ENCODE measurements around the gene OR2G2. TPM values are rescaled to one million over a fixed set of nuclear protein-coding genes. Genes with fewer than 3 reads are reported as not detected.

Gene OR2G2, protein sequence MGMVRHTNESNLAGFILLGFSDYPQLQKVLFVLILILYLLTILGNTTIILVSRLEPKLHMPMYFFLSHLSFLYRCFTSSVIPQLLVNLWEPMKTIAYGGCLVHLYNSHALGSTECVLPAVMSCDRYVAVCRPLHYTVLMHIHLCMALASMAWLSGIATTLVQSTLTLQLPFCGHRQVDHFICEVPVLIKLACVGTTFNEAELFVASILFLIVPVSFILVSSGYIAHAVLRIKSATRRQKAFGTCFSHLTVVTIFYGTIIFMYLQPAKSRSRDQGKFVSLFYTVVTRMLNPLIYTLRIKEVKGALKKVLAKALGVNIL
- not detected in 2 replicates for total RNA-seq

DNA sequence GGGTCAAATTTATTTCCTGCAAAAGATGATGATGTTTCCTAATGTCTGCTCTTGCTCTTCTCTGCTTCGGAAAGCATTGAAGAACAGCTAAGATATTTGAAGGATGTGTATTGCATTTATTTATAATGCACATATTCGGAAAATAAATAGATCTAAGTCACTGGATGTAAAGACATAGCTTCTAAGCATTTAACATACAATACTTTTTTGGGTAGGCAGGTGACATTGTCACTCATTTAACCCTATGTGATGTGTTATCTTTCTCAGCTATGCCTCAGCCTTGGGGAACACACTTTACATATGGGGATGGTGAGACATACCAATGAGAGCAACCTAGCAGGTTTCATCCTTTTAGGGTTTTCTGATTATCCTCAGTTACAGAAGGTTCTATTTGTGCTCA, at the start of gene OR2G2:
Gene OR2G2, plus strand, starts transcription at position 301 of the 400 bp plus-strand sequence. Its CDS starts 0 bp downstream, at position 301.
- DNase-seq (ENCODE audit: low read depth in 2 of 2) = no peak

DNA sequence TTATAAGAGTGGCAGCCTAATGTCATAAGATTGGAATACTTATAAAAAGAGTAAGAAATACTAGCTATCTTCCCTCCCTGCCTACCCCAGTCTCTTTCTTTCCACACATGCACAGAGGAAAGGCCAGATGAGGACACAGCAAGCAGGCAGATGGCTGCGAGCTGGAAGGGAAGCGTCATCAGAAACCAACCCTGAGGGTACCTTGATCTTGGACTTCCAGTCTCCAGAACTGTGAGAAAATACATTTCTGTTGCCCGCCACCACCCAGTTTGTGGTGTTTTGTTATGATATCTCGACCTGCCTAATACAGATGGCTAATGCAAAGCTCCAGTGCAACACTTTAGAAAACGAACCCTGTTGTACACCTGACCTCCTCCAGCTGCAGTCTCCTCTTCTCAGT, 49.6 kb upstream of the OR2G2 start:
- no peak for DNase-seq (ENCODE audit: low read depth in 2 of 2)

DNA sequence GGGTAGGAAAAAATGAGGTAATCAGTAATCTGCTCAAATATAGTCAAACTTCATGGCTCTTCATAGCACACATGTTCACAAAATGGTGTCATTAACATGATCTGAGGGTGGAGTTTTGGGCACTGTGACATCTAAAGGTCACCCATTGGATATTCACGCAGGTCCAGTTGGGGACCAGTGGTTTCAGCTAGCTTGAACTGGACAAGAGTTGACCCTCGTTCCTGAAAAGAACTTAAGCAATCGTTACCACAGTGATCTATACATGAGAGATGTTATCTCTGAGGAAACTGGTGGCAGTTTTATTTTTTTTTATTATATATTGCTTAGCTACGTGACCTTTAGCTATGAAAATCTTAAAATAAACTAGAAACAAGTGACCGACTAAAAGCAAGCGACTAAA, 48.9 kb upstream of the OR2G2 start:
- no peak for DNase-seq (ENCODE audit: low read depth in 2 of 2)

DNA sequence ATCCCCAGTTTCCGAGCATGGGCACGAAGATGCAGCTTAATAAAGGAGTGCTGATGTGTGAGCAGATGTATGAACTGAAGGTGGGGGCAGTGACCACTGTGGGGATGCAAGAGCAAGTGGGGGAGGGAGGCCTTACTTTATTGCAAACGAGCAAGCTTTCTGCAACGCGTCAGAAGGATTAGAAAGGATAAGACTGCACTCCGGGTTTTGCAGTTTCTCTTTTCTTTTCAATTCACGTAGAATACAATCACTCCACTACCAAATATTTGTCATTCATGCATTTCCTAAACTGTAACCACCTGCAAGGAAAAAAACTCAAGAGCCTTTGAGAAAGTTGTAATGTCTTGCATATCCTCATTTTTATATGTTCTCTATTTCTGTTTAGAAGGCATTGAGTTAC, 47.6 kb upstream of the OR2G2 start:
- no peak for DNase-seq (ENCODE audit: low read depth in 2 of 2)

DNA sequence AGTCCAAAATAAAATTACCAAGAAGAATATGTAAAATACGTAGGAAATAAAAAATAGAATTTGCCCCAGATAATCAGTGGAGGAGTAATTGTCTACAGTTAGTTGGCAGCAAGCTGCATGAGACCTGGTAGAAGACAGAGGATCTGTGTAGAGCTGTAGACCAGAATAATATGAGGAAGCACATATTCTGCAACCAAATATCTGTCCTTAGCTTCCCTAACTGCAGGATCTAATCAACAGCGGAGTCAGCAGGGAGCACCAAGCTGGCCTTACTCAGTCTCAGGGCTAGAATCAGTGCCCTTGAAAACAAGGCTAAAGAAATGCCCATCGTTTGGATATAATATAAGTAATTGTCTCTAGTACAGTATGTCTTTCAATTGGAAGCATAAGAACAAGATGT, 45.3 kb upstream of the OR2G2 start:
- DNase-seq (ENCODE audit: low read depth in 2 of 2) = no peak

DNA sequence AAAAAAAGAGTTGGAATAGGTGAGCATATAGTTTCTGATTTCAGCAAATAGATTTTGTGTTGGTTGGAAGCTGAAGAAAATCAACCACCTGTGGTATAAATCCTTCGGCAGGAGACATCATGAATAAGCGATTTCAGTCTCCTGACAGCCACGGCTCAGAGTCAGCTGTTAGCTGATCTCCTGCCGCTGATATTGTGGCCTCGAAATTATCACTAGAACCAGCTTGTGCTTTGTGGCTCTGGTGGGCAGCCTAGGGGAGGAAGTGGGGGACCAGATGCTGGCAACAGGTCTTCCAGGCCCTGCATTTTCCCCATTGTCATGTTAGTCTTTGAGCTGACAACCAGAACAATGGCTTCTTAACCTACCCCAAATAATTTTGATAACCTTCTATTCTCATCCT, 40.1 kb upstream of the OR2G2 start:
- DNase-seq (ENCODE audit: low read depth in 2 of 2) = no peak

DNA sequence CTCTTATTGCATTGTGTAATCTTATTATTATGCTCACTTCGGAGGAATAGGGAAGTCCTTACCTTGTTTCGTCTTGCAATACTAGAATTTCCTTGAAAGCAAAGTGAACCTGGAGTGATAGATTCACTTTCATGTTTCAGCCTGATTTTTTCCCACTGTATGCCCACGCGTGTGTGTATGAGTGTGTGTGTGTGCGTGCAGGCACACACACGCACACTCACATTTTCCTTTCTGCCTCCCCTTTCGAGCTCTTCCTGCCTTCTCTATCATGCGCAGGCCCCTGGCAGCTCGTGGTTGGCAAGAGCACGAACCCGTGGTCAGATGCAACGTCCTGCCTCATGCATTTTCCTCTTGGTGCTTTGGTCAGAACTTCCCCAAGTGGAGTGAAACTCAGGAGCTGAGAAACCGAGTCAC, 39.4 kb upstream of the OR2G2 start, which contains the start of gene GCSAML:
Gene GCSAML, plus strand, starts transcription at position 366 of the 414 bp plus-strand sequence. CDS start 58 bp downstream, outside the sequence.
- DNase-seq (ENCODE audit: low read depth in 2 of 2) = no peak

DNA sequence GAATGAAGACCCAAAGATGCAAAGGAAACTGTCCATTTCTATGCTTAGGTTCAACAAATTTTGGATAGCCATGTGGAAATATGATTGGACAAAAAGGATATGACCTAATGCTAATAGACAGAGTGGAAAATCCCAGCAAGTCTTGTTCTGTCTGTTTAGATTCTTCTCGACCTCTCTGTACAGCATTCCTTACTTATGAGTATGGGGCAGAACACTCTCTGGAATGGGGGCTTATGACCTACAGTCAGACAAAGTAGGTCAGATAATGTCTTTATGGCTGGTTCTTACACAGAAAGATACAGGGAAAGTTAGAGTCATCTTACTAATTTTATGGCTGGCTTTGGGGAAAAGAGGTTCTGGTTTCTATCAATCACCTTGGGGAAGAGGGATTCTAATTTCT, 36.4 kb upstream of the OR2G2 start:
- DNase-seq (ENCODE audit: low read depth in 2 of 2) = no peak

DNA sequence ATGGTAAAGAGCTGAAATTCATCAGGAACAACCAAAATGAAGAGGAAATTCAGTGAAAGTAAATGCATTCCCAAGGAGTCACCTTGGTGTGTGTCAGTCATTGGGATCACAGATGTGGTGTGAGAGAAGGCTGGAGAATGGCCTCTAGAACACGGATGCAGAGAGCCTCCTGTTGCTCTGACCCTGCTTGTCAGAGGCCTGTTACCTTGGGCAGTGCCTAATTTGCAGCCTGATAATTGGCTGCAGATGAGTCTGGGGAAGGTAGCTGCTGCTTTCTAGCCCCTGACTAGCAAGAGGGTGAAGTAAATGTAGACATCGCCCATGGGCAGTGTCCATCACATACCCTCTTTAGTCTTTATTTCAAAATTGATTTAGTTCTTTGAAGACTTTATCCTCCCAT, 35.9 kb upstream of the OR2G2 start:
- DNase-seq (ENCODE audit: low read depth in 2 of 2) = no peak

DNA sequence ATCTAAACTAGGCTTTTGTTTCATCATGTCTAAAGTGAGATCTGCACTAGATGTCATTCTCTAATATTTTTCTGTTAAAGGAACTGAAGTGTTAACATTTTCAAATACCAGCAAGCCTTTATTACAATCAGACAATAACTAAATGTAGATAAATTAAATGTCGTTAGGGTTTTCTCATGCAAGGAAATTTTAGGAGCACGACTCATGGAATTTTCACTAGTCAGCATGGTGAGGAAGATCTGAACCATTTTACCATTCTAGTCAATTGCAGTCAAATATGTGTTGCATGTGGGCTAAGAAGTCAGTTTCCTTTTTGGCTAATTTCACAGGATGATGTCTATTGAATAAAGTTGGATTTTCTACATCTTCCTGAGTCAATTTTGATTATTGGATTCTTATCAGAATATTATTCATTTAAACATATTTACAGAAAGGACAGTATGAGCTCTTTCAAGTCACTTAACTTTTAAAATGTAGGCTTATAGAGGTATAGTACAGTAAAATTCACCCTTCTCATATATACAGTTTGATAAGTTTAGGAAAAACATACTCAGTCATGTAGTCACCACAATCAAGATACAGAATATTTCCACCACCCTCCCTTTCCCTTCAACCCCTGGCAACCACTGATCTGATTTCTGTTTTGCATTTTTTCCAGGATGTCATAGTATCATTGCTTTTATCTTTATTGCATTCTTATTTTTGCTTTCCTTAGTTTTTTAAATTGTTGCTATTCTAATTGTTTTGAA, 30.1 kb upstream of the OR2G2 start:
- DNase-seq (ENCODE audit: low read depth in 2 of 2) = no peak

DNA sequence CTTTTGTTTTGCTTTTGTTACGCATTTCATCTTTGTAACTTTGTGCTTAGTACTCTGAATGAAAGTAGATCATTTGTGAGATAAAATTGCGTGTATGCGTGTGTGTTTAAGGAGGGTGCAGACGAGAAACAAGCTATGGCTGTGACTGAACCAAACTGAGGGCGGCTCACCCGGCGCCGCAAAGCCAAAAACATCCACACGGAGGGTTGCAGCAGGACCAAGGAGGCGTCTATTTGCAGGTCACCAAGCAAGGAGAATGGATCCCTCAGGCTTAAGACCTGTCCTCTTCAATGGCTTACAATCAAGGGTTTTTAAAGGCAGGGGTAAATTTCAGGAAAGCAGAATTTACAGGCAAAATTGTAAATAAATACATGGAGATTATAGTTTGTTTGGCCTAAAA, 26.4 kb upstream of the OR2G2 start:
- no peak for DNase-seq (ENCODE audit: low read depth in 2 of 2)

DNA sequence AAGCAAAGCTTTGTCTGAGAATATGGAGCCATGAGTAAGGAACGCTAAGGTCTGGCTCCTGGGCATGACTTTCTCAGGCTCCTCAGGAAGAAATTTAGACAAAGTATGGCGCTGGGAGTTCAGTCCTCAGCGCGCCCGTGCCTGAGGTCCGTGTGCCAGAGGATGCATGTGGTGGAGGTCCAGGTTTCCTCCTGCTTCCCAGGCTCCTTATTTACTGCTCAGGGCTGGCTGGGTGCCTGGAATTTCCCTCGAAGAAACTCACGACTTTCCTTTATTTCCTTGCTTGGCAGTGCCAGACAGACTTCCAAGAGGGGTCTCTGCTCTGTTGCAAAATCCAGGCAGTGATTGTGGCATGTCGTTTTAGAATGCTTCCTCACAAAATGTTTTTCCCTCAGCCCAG, 26.0 kb upstream of the OR2G2 start:
- DNase-seq (ENCODE audit: low read depth in 2 of 2) = no peak

DNA sequence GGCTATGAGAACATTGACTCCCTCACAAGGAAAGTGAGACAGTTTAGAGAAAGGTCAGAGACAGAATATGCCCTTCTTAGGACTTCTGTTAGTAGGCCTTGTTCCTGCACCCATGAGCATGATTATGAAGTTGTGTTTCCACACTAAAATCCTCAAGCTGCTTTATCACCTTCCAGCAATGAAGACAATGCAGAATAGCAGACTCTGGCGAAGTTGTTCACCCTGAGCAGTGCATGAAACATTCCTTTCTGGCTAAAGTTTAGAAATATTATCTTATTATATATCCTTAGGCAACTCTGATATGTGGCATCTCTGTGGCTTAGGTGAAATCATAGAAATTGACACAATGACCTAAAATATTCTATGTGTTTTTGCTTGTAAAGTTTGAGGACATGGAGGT, 13.9 kb upstream of the OR2G2 start:
- DNase-seq (ENCODE audit: low read depth in 2 of 2) = no peak

DNA sequence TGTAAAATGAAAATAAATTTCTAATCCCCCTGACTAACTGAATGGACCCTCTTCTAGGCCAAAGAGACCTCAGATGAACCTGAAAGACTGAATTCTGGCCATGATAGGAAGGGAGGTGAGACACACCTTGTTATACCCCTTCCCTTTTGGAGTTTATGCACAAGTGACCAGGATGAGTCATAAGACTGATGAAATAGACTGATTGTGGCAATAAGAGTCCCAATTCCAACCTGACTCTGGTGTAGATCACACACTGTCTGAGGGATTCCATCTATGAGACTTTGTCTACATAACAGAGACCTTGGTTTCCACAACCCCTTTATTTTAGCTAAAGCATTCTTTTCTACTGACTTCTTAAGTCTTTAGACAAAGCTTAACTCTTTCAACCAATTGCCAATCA, 13.5 kb upstream of the OR2G2 start:
- DNase-seq (ENCODE audit: low read depth in 2 of 2) = no peak

DNA sequence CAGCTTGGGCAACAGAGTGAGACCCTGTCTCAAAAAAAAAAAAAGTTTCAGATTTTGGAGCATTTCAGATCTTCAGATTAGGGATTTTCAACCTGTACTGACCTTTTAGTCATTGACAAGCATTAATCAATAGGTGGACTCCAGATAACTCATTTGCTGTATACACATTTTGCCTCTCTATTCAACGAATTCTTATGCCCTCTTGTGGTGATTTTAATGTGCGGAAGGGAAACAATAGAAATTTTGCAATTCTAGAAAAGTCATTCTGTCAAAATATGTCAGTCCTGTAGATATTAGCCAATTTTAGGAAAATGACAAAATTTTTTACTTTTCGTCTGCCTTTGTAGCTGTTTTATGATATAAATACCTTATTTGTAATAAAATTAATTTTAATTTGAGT, 11.6 kb upstream of the OR2G2 start:
- DNase-seq (ENCODE audit: low read depth in 2 of 2) = no peak

DNA sequence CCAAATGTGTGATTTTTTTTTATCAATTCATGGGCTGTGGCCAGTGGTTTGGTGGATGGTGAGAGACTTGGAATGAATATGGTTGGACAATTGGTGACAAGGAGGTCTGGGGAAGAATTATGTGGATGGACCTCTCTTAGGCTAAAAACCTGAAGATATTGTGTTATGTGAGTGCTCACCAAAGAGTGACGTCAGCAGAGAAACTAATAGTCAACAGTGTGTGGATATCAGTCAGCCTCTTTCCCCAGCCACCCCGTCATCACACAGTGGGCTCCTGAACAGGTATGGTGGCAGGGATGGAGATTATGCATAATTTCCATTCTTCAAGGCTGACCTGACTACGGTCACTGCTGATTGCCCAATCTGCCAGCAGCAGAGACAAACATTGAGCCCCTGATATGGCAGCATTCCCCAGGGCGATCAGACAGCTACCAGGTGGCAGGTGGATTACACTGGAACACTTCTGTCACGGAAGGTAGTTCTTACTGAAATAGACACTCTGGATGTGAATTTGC, 9.2 kb upstream of the OR2G2 start:
- no peak for DNase-seq (ENCODE audit: low read depth in 2 of 2)

DNA sequence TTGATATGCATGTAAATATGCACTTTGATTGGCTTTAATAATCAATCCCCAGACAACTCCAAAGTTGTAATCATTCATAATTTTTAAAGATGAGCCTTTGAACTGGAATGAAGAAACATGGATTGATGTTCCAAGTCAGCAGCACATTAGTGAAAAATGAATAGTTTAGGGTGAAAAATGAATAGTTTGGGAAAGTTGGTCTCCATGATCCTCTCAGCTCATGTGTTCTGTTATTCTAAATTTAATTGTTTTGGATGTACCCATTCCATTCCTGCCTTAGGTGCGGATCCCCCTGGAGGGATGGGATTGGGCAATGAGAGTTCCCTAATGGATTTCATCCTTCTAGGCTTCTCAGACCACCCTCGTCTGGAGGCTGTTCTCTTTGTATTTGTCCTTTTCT, 17.1 kb downstream of the OR2G2 start, which contains the start of gene OR2G3:
Gene OR2G3, plus strand, starts transcription at position 301 of the 400 bp plus-strand sequence. Its CDS starts 0 bp downstream, at position 301.
- no peak for DNase-seq (ENCODE audit: low read depth in 2 of 2)

DNA sequence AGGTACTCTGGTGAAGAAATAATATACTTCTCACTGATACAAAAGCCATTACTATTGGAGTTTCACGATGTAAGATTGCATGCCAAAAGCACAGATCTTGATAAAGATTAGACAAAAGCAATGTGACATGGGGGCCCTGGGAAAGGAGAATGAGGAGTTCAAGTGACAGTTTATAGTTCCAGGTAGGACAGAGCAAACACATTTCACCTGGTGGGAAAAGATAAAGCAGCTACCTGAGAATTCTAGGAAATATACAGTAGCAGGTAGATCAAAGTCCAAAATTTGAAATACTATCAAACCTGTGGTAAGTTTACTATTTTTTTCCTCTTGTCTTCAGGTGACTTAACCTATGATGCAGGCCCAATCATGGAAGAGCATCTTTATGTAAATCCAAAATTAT, 25.2 kb downstream of the OR2G2 start:
- DNase-seq (ENCODE audit: low read depth in 2 of 2) = no peak

DNA sequence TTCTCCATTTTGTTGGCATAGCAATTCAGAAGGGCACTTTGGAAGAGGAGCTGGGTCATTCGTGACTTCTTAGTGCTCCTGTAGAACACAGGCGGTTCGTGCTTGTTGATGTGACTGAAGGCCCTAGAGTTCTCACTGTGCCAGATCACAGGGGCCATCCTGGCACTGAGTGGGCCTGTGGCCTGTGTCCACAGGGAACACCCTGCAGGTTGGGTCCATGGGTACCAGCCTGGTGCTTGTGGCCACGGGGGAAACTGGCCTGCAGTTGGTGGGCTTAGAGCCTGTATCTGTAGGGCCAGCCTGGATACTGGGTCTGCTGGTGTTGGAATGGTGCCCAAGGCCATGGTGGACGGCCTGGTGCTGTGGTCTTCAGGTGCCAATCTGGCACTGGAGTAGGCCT, 26.5 kb downstream of the OR2G2 start:
- no peak for DNase-seq (ENCODE audit: low read depth in 2 of 2)

DNA sequence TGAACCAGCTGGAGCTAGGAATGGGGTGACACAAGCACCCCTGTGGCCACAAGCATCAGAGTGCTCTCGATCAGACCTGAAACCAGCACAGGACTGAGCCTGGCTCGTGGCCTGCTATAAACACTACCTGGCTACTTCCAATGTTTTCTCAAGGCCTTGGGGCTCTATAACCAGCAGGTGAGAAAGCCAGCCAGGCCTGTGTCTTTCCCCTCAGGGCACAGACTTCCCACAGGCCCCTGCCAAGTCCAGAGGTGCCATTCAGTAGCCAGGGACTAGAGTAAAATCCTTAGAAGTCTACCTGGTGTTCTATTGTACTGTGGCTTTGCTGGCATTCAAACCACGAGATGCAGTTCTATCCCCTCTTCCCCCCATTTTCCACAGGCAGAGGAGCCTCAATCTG, 39.8 kb downstream of the OR2G2 start:
- no peak for DNase-seq (ENCODE audit: low read depth in 2 of 2)

DNA sequence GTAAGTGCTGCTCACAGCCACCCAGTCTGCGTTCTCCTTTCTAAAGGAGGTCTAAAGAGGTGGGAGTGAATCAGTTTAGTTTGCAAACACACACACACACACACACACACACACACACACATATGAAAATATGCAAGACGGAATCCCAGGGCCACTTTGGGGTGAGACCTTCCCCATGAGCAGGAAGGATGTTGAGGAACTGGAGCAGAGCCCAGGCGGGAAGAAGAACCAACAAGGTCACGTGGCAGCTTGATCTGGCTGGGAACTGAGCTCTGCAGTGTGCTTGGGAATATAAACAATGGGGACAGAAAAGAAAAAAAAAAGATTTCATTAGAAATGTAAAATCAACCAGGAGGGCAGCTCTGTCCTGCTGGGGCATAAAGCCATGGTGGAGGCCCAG, 49.9 kb downstream of the OR2G2 start:
- DNase-seq (ENCODE audit: low read depth in 2 of 2) = peak in 1 of 2 donors; percentile 2

DNA sequence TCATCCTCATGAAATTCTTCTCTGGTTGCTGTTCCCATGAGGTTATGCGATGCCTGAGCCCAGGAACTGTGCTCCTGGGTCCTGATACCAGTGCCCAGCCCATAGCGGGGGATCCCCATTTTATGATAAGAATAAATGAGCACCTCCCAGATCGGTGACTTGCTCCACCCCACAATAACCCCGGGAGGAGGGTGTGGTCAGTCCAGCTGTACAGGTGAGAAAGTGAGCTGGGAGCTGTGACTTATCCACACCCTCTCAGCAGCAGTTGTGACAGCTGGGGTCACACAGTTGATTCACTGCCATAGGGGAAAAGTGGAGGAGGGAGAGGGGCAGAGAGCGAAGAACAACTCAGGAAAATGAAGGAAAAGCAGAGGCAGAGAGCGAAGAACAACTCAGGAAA, 50.6 kb downstream of the OR2G2 start:
- no peak for DNase-seq (ENCODE audit: low read depth in 2 of 2)
